Muscle of back (tissue), 11 donors: ENCODE measurements around the gene PRKN. TPM values are rescaled to one million over a fixed set of nuclear protein-coding genes. Genes with fewer than 3 reads are reported as not detected.

Source experiments
- DNase-seq, 3 donors: peaks; one replicate each; pipeline versions ENCODE4 v3.0.0 to v3.0.0-alpha.2; 2013
- polyA plus RNA-seq, 10 donors: library from polyadenylated mRNA; unstranded; fragments of 120-200 nt; gene quantifications; one replicate each; pipeline ENCODE4 v1.2.1, GENCODE V29; 2013; ENCODE audit not compliant: insufficient read length in 10 of 10

Gene PRKN
- polyA plus RNA-seq, 10 donors = 2.5 to 6.4 (median 3.6) TPM

DNA sequence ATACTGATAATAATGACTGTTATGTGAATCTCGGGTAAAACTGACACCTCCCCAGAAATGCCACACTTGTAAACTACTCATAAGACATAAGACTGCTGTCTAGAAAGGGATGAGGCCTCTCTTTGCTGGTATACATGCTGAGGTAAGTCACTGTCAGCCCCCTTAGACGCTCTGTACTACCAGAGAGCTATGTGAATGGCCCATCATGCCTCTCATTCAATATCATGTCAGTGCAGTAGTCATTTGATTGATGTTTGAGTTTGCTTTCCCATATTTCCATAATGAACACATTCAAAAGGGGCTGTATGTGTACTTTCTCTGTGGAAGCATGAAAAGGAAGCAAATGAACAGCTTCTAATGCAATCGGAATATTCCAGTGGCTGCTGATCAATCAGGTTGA is 1334.3 kb downstream of the PRKN start:
- no peak for DNase-seq

DNA sequence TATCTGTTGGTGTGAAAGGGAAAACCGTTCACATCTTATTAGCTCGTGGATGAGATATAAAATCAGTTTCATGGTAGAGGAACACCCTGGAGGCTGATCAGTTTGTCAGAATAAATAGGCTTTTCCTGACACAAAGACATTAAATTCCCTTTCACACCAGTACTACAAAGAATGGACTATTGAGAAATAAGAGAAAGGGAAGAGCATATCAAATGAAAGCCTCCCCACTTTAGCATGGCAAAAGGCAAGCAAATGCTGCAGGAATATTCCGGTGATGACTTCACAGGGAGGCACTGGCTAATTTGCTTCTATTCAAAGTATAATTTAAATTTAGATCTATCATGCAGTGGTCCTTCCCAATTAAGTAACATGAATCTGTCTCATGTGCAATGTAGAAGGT is 1337.8 kb downstream of the PRKN start:
- no peak for DNase-seq

DNA sequence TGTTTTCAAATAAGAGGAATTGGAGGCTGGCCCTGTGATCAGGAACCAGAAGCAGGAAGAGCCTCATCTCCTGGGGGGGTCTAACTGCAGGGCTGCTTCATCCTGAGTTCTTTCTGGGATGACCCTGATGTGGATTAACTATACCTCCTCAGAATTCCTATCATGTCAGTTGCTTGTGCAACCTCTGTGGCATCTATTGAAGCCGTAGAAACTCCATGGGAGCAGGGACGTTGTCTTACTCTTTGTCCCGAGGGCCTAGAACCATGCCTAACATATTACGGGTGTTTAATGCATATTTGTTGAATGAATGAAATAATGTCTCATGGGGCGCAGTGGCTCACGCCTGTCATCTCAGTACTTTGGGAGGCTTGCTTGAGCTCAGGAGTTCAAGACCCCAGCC is 1343.6 kb downstream of the PRKN start:
- DNase-seq = no peak

DNA sequence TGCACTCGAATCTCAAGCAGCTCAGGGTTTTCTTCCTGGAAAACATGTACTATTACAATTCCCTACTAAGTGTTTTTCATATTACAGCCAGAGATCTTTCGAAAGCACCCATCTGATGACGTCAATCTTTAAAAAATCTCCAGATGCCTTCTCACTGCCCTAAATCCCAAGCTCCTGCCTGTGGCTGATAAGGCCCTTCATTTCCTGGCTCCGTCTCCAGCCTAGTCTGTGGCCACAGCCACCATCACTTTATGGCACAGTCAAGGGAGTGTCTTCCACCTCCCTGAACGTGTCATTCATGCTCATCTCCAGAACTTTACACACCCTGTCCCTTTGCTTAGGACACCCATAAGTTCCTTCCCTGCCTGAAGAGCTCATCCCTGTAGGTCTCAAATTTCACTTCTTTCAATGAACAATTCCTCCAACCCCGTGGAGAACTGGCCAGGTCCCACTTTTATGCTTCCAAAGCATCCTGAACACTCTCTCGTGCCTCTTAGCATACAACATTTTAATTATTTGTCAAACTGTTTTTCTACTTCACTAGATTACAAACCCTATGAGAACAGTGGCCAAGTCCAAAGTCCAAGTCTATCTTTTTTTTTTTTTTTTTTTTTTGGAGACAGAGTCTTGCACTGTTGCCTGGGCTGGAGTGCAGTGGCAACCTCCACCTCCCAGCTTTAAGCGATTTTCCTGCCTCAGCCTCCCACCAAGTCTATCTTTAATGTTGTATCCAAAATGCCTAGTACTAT is 1347.6 kb downstream of the PRKN start:
- DNase-seq = no peak

DNA sequence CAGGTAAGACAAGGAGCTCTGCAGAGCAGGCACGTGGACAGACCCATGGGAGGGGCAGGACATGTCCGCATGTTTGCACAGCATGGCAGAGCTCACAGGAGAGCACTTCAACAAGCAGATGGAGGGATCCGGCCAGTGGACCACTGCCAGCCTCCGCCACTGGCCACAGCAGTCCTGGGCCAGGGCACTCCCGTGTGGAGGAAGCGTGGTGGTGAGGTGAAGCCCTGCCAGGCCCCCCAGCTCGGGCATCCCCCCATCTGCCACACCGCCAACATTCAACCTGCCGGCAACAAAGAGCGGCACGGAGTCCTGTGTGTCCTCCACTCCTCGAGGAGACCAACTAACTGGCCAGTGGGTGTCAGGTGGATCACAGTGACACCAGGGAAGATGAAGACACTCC is 1349.5 kb downstream of the PRKN start:
- DNase-seq = no peak

DNA sequence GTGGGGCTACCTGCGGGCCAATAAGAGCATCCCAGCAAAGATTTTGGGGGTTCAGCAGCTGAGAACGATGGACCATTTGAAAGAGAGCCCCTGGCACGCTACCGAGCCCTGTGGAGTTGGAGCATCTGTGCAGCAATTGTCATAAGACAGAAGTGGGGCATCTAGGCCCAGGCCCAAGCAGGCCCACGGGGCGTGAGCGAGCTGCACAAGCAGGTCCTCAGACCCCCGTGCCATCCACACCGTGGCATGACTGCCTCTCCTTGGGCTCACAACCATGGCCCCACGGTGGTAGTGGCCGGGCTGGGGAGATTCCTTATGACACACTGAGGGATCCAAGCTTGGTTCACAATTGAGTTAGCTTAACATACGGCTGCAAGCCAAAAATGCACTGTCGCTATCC is 1350.5 kb downstream of the PRKN start:
- no peak for DNase-seq

DNA sequence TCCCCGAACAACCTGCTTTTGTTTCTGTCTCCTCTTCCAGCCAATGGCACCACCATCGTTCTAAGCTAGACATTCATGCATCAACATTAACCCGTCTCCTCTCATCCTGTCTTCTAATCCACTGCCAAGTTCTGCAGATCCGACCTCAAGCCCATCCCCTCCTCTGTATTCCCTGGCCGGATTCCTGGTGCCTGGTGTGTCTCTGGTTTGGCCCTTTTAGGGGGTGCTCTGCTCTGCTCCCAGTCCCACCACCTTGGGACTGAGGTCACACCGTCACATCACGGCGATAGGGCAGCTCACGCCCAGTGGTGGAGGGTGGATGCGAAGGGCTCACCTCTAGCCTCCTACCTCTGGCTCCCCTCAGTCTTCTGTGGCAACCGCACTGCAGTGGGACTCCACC is 1351.2 kb downstream of the PRKN start:
- DNase-seq = no peak

DNA sequence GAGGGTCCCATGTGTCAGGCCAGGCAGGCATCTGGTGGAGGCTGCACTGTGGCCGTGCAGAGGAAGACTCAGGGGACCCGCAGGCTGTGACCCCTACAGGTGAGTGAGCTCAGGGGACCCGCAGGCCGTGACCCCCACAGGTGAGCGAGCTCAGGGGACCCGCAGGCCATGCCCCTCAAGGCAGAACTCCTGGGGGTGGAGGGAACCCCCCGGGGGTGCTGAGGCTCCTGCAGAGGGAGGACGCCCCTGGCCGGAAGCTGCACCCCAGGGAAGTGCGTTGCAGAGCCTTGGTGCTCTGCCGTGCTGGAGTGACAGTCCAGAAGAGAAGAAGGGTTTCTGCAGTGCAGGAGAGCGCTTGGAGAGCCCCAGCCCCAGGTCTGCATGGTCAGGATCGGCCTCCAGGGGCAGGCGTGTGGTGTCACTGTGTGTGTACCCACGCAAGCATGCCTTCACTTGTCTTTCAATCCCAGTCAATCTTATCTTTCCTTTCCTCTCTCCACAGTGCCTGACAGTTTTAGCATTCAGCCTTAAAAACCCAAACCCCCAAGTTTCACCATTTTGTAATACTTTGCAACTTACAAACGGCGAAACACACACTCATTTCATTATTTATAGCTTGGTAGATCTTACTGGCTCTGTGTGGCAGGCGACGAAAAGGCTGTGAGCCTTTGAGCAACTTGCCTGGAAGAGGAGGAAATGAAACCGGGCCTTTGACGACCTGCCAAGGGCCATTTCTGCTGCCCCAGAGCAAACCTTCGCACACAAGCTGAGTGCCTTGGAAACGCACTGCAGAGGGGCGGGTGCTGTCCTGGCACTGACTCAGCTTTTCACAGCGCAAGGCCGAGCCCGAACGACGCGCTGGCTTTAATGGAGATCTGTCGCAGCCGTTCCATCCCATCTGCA is 1352.3 kb downstream of the PRKN start:
- peak; percentile 13 to 73 (median 48) for DNase-seq

DNA sequence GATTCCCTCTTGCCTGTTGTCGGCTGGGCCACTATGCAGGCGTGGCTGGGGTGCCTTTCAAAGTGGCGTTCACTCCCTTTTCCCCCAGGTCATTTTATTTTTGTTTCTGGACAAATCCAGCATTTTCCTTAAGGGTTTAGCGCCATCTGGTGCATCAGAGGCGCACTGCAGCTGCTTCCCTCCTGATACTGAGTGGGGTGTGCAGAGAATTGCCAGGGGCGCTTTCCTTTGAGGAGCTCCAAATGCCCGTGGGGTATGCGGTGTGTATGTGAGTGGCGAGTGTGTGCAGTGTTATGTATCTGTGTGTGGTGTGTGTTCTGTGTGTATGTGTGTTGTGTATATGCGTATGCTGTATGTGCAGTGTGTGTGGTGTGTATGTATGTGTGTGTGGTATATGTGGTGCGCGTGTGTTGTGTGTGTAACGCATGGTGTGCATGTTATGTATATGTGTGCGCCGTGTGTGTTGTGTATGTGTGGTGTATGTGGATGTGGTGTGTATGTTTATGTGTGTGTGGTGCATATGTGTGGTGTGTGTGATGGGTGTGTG is 1353.6 kb downstream of the PRKN start:
- peak; percentile 48 to 82 (median 64) for DNase-seq

DNA sequence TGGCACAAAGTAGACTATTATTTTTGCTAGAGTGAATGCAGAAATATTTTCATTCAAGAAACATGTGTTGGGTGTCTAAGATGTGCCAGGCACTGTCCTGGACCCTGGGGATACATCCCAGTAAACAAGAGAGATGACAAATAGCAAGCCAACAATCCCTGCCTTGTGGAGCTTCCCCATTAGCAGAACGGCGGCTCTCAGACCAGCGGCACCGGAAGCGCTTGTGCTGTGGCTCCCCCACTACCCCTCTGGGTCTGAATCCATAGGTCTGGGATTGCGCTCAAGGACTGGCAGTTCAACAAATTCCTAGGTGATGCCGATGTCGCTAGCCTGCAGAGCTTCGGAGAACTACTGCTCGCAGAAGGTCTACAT is 1355.2 kb downstream of the PRKN start:
- DNase-seq = no peak

DNA sequence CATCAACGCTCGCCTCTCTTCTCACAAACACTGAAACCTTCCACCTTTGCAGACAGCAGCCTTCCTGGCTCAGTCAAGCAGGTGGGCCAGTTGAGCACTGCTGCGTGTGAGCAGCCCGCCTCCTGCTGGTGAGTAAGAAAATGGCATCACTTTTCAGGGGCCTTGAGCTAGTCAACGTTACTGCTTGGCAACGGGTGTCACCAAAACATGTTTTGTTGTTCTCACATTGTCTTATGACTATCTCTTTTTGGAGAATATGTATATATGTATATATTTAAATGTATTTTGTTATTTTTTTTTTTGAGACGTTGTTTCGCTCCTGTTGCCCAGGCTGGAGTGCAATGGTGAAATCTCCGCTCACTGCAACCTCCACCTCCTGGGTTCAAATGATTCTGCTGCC is 1356.7 kb downstream of the PRKN start:
- DNase-seq = peak; percentile 52 to 73 (median 57)

DNA sequence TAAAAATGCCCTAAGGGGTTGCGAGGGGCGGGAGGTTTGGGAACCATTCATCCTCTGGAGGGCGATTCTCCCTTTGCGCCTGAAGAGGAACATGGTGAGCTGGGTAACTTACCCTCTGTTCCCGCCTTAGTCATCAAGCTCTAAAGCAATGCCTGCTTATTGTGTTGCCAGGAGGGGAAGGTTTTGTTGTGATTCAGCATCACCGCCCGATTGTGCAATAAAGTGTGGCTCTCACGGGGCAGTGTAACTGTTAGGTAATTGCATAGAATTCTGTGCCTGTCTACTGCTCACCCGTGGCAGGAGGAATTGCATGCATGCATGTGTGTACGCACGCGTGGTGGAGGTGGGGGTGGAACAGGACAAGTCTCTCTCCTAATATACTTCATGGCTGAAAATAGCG is 1358.2 kb downstream of the PRKN start:
- peak in 1 of 3 donors; percentile 23 for DNase-seq

DNA sequence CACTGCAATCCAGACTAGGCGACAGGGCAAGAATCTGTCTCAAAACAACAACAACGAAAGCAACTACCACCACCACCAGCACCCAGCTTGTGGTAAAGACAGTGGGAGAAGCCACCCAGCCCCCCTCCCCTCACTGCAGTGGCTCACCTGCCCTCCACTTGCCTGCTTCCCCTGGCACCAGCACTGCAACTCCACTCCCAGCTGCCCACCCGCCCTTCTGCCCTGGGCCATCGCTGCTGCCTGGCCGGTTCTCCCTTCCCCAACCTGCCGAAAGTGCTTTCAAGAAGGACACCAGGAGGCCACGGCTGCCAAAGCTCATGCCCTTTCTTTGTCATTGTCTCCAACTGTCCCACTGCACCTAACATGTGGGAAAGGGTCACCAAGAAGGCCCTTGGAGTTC is 1359.1 kb downstream of the PRKN start:
- no peak for DNase-seq

DNA sequence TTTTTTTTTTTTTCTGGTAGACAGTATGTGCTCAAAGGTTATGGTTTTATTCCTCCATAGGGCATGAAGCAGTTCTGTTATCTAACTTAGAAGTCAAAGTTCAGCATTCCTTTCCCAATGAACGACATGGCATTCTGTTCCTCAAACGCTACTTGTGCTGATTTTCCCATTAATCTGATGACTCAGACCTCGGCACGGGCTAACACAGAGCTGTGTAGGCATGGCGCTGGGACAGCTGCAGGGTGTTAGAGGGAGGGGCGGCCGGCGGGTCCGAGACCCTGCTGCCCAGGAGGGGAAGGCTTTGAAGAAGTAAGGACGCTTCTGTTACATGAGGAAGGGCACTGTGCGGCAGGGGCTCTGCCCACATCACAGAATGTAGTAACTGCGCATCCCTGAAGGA is 1360.1 kb downstream of the PRKN start:
- no peak for DNase-seq

DNA sequence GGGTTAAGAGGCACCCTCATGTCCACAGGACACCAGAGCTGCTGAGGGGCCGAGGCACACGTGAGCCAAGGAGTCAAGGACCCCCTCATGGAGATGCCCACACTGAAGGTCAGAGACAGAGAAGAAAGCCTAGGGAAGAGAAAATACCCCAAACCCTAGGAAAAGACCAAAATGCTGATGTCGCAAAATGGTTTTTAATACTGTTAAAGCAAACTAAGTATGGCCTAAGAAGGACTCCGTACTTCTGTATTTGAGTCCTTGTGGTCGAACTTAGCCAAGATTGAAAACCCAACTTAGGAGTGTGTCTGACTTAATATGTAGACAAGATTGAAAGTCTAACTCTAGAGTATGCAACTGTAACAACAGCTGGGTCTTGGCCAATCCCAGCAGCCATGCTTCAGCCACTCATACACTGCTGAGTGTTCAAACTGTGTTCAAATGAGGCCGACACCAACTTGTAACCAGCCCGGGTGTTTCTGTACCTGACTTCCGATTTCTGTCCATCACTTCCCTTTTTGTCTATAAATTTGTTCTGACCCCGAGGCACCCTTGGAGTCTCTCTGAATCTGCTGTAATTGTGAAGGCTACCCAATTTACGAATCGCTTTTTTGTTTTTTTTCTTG is 1361.2 kb downstream of the PRKN start:
- no peak for DNase-seq

DNA sequence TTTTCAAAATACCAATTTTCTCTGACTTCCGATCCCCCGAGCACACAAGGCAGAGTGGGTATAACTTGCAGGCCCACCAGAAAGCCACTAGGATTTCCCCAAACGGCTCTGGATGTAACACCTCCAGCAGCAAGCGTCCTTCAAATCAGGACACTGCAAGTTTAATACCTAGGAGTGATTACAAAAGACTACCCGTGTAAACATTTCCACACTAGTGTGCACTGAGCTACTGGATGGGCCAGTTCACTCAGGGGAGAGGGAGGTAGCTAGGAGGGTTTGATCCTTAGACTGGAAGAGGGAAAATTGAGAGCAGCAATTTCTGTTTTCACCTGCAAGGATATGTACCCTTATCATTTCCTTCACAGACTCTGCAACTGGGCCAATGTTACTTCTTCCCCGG is 1361.9 kb downstream of the PRKN start:
- no peak for DNase-seq

DNA sequence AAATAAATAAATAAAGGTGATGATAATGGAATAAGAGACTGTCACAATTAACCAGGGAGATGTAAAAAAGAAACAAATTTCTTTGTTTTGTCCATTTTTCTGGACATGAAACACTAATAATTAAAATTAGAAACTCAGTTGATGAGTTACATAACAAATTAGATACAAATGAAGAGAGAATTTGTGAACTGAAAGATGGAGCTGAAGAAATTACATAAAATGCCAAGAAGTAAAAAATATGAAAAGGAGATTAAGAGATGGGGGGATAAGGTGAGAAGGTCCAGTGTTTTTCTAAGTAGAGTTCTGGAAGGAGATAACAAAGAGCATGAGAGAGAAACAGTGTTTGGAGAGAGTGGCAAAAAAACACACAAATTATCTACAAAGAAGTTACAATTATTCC is 1364.3 kb downstream of the PRKN start:
- DNase-seq = no peak

DNA sequence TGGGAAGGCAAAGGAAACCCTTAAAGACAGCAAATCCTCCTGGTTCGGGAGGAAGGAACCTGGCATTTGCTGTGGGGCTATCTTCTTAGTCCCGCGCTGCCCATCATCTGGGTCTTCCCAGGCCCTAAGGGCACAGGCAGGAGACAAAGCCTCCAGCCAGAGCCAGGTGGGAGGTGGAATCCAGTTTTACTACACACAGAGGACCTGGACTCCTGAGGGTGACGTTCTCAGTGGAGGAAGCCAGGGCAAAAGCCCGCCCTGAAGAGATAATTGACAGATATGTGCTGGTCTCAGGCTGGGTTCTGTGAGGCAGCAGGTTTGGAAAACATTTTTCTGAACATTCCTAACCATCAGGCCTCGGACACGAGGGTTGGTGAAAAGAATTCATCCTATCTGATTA is 1365.3 kb downstream of the PRKN start:
- no peak for DNase-seq

DNA sequence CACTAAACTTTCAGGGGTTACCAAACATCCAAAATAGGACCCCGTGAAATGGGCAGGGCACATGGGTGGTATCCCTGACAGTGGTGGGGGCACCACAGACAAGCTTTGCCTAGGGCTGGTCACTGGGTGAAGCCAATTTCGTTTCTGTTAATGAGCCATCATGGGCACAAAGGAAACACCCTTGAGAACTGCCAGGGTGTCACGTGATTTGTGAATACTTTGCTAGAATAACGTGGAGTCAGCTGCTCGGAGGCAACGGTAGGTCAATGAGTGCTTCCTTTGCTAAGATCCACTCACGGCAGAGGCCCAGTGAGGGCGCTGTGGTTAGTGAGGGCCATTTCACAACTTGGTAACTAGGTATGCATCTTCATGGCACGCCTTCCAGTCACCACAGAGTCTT is 1366.0 kb downstream of the PRKN start:
- DNase-seq = no peak

DNA sequence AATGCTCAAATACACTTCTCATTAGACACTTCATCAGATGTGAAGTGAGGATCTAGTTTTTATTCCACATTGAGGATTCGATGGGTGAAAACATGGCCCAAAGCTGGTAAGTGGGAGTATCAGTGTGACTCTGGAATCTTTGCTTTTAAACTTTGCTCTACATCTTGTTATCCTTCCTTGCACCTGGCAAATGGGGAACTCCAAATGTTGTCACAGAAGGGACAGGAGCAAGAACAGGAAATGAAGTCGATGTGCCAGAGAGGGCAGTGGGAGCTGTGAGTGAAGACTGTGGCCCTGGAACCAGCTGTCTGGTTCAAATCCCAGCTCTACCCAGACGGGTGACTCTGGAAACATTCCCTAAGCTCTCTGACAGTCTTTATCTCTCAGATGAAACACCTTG is 1367.0 kb downstream of the PRKN start:
- no peak for DNase-seq

DNA sequence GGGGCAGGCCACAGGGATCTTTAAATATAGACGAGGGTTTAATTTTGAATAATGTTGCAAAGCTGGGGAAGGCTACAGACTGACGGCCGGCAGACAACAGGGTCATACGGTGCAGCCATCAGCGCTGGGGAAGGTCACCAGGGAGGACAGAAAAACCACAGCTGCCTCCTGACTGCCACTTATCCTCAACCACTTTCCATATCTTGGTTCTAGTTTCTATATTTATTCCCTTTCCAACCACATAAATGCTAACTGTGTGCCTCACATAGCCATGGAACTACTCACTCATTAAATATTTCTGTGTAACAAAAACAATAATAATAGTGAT is 1368.0 kb downstream of the PRKN start:
- no peak for DNase-seq

DNA sequence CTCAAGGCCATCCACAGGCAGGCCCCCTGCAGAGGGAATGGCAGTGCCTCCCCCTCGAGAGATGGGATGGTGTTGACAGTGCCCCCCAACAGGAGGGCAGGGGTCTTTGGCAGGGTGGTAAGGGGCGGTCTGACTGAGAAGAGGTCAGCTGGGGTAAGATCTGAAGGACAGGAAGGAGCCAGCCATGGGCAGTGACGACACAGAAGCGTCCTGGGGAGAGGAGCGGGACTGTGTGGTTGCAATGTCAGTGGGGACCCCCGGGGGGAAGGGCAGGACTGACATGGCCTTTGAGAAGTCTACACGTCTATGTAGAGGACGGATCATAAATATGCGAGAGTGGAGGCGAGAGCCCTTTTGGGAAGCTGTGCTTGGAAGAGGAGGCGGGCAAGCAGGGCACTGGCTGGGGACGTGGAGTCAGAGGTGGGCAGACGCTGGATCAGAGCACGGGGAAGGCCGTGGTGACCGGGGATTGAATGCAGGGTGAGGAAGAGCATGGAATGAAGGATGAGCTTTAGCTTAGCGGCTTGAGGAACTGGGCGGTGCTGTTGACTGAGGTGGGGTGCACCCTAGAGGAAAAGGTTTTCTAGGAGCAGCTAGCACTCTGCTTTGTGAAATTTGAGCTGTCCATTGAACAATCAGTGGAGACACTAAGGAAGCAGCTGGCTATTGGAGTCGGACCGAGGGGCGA is 1371.3 kb downstream of the PRKN start:
- DNase-seq = no peak
